B cell (primary cell): ENCODE data around the gene AMMECR1. TPM values are rescaled to one million over a fixed set of nuclear protein-coding genes. Genes with fewer than 3 reads are reported as not detected.

ENCODE experiments used
- ATAC-seq: fragments of 200-7000 bp; cut with Tn5 transposase; one replicate; pipeline ENCODE4 v1.10.0; 2021; ENCODE audit warnings: low read depth, mild to moderate bottlenecking, moderate number of reproducible peaks, moderate library complexity
- CTCF ChIA-PET: fragments of 350-600 bp; sonication (Branson Sonifier 250); formaldehyde crosslinking; loops from one replicate; lab custom pipeline; 2021; ENCODE audit warnings: antibody characterized with exemption, inconsistent platforms; lab: Charles Lee
- POLR2A ChIA-PET: fragments of 350-600 bp; sonication (Branson Sonifier 250); formaldehyde crosslinking; loops from one replicate; lab custom pipeline; 2021; ENCODE audit warnings: antibody characterized with exemption; lab: Charles Lee
- DNase-seq: peaks from one replicate; pipeline ENCODE4 v3.0.0; 2013
- H2AFZ ChIP-seq: 2 replicates; pipeline ENCODE4 v1.6.1; 2012; ENCODE audit warnings: mild to moderate bottlenecking, low read depth, low read length; ENCODE audit not compliant: insufficient read depth, poor library complexity, severe bottlenecking
- H3K27ac ChIP-seq, 2 donors: 1 replicate in 1 of 2; 2 replicates in 1 of 2; pipeline ENCODE4 v1.5.1; 2012 to 2013; ENCODE audit warnings: low read length in 2 of 2, mild to moderate bottlenecking in 2 of 2, moderate library complexity in 1 of 2
- H3K27me3 ChIP-seq, 4 experiments: fragments of 200-600 bp in 1 of 4; sonication (generic) in 1 of 4; replicated peaks in 1 of 4; 1 replicate in 2 of 4; 2 replicates in 2 of 4; pipeline versions ENCODE4 v1.6.1 to v1.7.0; 2013 to 2016; ENCODE audit warnings: low read length in 3 of 4, mild to moderate bottlenecking in 2 of 4, mixed read lengths in 1 of 4, moderate library complexity in 1 of 4; ENCODE audit not compliant: insufficient read depth in 4 of 4, control insufficient read depth in 3 of 4; ENCODE audit errors: control extremely low read depth in 1 of 4
- H3K36me3 ChIP-seq, 2 experiments: replicated peaks in 1 of 2; 1 replicate in 1 of 2; 2 replicates in 1 of 2; pipeline versions ENCODE4 v1.6.1 to v1.7.1; 2013; ENCODE audit warnings: low read length in 1 of 2; ENCODE audit not compliant: insufficient read depth in 2 of 2, control insufficient read depth in 1 of 2; ENCODE audit errors: control extremely low read depth in 1 of 2, extremely low read depth in 1 of 2
- H3K4me1 ChIP-seq, 2 donors: fragments of 200-600 bp in 1 of 2; sonication (generic) in 1 of 2; 1 replicate in 1 of 2; 2 replicates in 1 of 2; pipeline versions ENCODE4 v1.5.1 to v1.6.1; 2013 to 2017; ENCODE audit warnings: low read length in 2 of 2; ENCODE audit not compliant: control insufficient read depth in 2 of 2, insufficient read depth in 2 of 2
- H3K4me2 ChIP-seq: replicated peaks from 2 replicates; pipeline ENCODE3; 2012; ENCODE audit warnings: mild to moderate bottlenecking, low read depth, low read length; ENCODE audit not compliant: poor library complexity, severe bottlenecking
- H3K4me3 ChIP-seq, 5 experiments: fragments of 200-600 bp in 1 of 5; sonication (generic) in 1 of 5; 1 replicate in 3 of 5; 2 replicates in 2 of 5; pipeline versions ENCODE4 v1.5.1 to v1.7.0; 2011 to 2016; ENCODE audit warnings: low read length in 4 of 5, mild to moderate bottlenecking in 4 of 5, low read depth in 2 of 5, control low read depth in 1 of 5, moderate library complexity in 1 of 5; ENCODE audit not compliant: insufficient read depth in 1 of 5; ENCODE audit errors: control extremely low read depth in 1 of 5, extremely low read depth in 1 of 5
- H3K79me2 ChIP-seq: fragments of 200-600 bp; sonication (generic); one replicate; pipeline ENCODE4 v1.6.0; 2016; ENCODE audit warnings: low read length; ENCODE audit not compliant: control insufficient read depth, insufficient read depth
- H3K9ac ChIP-seq: fragments of 200-600 bp; sonication (generic); 2 replicates; pipeline ENCODE4 v1.6.1; 2017; ENCODE audit warnings: mild to moderate bottlenecking, low read length, moderate library complexity
- H3K9me3 ChIP-seq, 3 donors: one replicate each; pipeline versions ENCODE4 v1.6.1 to v1.7.1; 2013; ENCODE audit warnings: low read length in 2 of 3; ENCODE audit not compliant: control insufficient read depth in 2 of 3, insufficient read depth in 1 of 3; ENCODE audit errors: control extremely low read depth in 1 of 3
- H4K20me1 ChIP-seq: 2 replicates; pipeline ENCODE4 v1.6.0; 2012; ENCODE audit warnings: mild to moderate bottlenecking, low read length; ENCODE audit not compliant: insufficient read depth, control insufficient read depth, poor library complexity, severe bottlenecking
- H3K27ac Mint-ChIP-seq: one replicate; pipeline ENCODE4 v1.8.0; 2021; ENCODE audit warnings: mixed read lengths
- H3K27me3 Mint-ChIP-seq: one replicate; pipeline ENCODE4 v1.8.0; 2021; ENCODE audit warnings: mixed read lengths
- H3K4me1 Mint-ChIP-seq: one replicate; pipeline ENCODE4 v1.8.0; 2021; ENCODE audit warnings: mixed read lengths
- H3K4me3 Mint-ChIP-seq: one replicate; pipeline ENCODE4 v1.8.0; 2021; ENCODE audit warnings: mixed read lengths
- H3K9me3 Mint-ChIP-seq: one replicate; pipeline ENCODE4 v1.8.0; 2022; ENCODE audit warnings: mixed read lengths; ENCODE audit not compliant: insufficient read depth
- EZH2 ChIP-seq: IDR thresholded peaks from 2 replicates; pipeline ENCODE4 v1.6.1; 2012; ENCODE audit warnings: borderline replicate concordance, low read depth, mild to moderate bottlenecking, moderate library complexity, low read length; ENCODE audit not compliant: insufficient read depth, poor library complexity, severe bottlenecking
- WGBS: methylation state at CpG from one replicate; pipeline ENCODE4 v1.1.5; 2013; ENCODE audit warnings: missing lambda C conversion rate; ENCODE audit not compliant: insufficient coverage; 5-methylcytosine and 5-hydroxymethylcytosine counted together
- intact Hi-C: fragments of 100-400 bp; cut with micrococcal nuclease; formaldehyde crosslinking; loops from one replicate; pipeline ENCODE4 v1.10.0; 2022
- polyA plus RNA-seq: library from polyadenylated mRNA; depleted of rRNA; stranded (reverse); fragments of >200 nt; gene quantifications from 2 replicates; pipeline ENCODE4 v1.2.3, GENCODE V29; 2012
- total RNA-seq, 2 donors: library from RNA; stranded (reverse); fragments of 120-200 nt in 1 of 2; gene quantifications; 1 replicate in 1 of 2; 2 replicates in 1 of 2; pipeline versions ENCODE4 v1.2.3 to v1.2.4, GENCODE V29; 2013 to 2022
- TF ChIP-seq, protein P1 (sequence below): fragments of 200-600 bp; IDR thresholded peaks from one replicate; pipeline ENCODE4 v1.8.0; 2022; ENCODE audit warnings: antibody characterized with exemption, mild to moderate bottlenecking

AMMECR1 gene
- total and polyA plus RNA-seq, 2 donors (not counting 1 experiment from before 2014, with no cell fraction given): 5.7 to 12.7 TPM

DNA sequence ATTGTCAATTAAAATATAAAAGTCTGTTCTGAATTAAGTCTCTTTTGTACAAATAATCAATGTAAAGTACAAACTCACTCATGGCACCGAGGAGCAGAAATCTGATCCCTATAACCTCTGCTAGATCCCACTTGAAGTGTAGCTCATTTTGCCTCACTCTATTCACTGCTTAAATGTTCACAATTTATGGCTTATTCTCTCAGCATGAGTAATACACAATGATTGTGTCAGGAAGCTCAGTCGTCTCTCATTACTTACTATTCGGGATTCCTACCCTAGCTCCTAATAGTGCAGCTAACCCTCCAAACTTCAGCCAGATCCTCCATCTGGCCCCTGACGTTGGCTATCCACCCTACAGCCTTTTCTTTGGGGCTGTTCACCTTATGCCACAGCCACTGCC, 4.7 kb upstream of the AMMECR1 start:
- Histone ChIP-seq H4K20me1 (no peaks in the 10 kb centered on the region), H3K79me2 (peaks cover 4% of the 10 kb centered on the region), H3K27me3 (no peaks in the 10 kb centered on the region), H3K9ac (no peak overlapping the region), H3K36me3 (no peaks in the 10 kb centered on the region), H3K4me3 (no peak overlapping the region), H3K4me1 (peaks cover 4 to 7% of the 10 kb centered on the region in 2 donors), H3K9me3 (peaks cover 0 to 4% (median 0%) of the 10 kb centered on the region in 3 donors), H3K4me2 (no peak overlapping the region), H2AFZ (no peak overlapping the region), H3K27ac (no peak overlapping the region)
- POLR2A ChIA-PET: no interaction called here
- no peak for TF ChIP-seq EZH2
- TF ChIP-seq, protein P1, sequence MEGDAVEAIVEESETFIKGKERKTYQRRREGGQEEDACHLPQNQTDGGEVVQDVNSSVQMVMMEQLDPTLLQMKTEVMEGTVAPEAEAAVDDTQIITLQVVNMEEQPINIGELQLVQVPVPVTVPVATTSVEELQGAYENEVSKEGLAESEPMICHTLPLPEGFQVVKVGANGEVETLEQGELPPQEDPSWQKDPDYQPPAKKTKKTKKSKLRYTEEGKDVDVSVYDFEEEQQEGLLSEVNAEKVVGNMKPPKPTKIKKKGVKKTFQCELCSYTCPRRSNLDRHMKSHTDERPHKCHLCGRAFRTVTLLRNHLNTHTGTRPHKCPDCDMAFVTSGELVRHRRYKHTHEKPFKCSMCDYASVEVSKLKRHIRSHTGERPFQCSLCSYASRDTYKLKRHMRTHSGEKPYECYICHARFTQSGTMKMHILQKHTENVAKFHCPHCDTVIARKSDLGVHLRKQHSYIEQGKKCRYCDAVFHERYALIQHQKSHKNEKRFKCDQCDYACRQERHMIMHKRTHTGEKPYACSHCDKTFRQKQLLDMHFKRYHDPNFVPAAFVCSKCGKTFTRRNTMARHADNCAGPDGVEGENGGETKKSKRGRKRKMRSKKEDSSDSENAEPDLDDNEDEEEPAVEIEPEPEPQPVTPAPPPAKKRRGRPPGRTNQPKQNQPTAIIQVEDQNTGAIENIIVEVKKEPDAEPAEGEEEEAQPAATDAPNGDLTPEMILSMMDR: no peak
- H3K9me3 Mint-ChIP-seq: no peaks in the 10 kb centered on the region
- no peak overlapping the region for H3K4me3 Mint-ChIP-seq
- peaks cover 14% of the 10 kb centered on the region for H3K4me1 Mint-ChIP-seq
- intact Hi-C loops: no loop called here
- no peak overlapping the region for H3K27ac Mint-ChIP-seq
- CTCF ChIA-PET: interaction anchor here (1.0 to 1.1 kb wide), 2 partner anchors 85 to 166 kb away, joined by 3 to 4 read pairs; no protein-coding TSS in a partner anchor
- H3K27me3 Mint-ChIP-seq: no peaks in the 10 kb centered on the region
- ATAC-seq (no peak), DNase-seq (no peak)
- WGBS: no CpG with 5 or more reads among the region's 4 CpGs

DNA sequence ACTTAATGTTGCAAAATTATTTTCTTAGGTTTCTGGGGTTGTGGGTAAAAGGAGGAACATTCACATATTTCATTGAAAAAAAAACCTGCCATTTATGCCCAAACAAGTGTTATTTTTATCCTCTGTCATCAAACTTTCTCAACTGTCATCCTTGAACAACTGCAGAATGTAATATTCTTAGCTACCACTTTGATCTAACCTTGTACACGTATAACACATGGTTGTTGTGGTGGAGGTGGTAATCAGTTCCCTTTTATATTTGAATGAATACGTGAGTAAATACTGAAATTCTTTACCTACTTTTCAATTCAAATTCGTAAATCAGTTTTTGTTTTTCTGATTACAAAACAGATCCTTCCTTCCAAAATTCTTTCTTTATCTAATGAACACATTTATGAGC, 3.8 kb upstream of the AMMECR1 start:
- Histone ChIP-seq H3K4me3 (no peak overlapping the region), H3K79me2 (peaks cover 13% of the 10 kb centered on the region), H3K36me3 (no peaks in the 10 kb centered on the region), H3K9me3 (peaks cover 0 to 4% (median 0%) of the 10 kb centered on the region in 3 donors), H2AFZ (no peak overlapping the region), H3K27me3 (no peaks in the 10 kb centered on the region), H3K4me2 (no peak overlapping the region), H3K9ac (no peak overlapping the region), H3K27ac (no peak overlapping the region), H4K20me1 (no peaks in the 10 kb centered on the region), H3K4me1 (peaks cover 4 to 7% of the 10 kb centered on the region in 2 donors)
- Mint-ChIP-seq H3K4me1 (peaks cover 14% of the 10 kb centered on the region), H3K9me3 (no peaks in the 10 kb centered on the region), H3K4me3 (no peak overlapping the region), H3K27ac (no peak overlapping the region), H3K27me3 (no peaks in the 10 kb centered on the region)
- DNase-seq: peak; percentile 46
- intact Hi-C loops: no loop called here
- no peak for ATAC-seq
- POLR2A ChIA-PET: no interaction called here
- WGBS: no CpG with 5 or more reads among the region's 3 CpGs
- CTCF ChIA-PET: interaction anchor here (0.6 kb wide), 1 partner anchor 1410 kb away, joined by 3 read pairs; no protein-coding TSS in a partner anchor
- TF ChIP-seq, protein P1: no peak
- no peak for TF ChIP-seq EZH2
